Lung (tissue), 12 donors: ENCODE measurements around the gene CALB2. TPM values are rescaled to one million over a fixed set of nuclear protein-coding genes. Genes with fewer than 3 reads are reported as not detected.

Source experiments
- ATAC-seq: fragments of 200-7000 bp; cut with Tn5 transposase; one replicate; pipeline ENCODE4 v1.9.1; 2020; ENCODE audit warnings: moderate number of reproducible peaks; ENCODE audit not compliant: insufficient read depth, low FRiP score
- DNase-seq, 3 donors: peaks; one replicate each; pipeline ENCODE4 v3.0.0-alpha.2; 2013 to 2017
- H3K27ac ChIP-seq, 2 donors: one replicate each; pipeline ENCODE4 v1.5.1; 2013; ENCODE audit warnings: mild to moderate bottlenecking in 2 of 2, moderate library complexity in 2 of 2, control low read depth in 1 of 2, inconsistent platforms in 1 of 2, low read depth in 1 of 2, low read length in 1 of 2
- H3K27me3 ChIP-seq, 3 donors: one replicate each; pipeline ENCODE4 v1.5.1; 2013; ENCODE audit warnings: low read length in 2 of 3; ENCODE audit not compliant: control insufficient read depth in 3 of 3, insufficient read depth in 3 of 3
- H3K36me3 ChIP-seq, 4 donors: one replicate each; pipeline ENCODE4 v1.5.1; 2013; ENCODE audit warnings: low read length in 4 of 4, mild to moderate bottlenecking in 1 of 4, moderate library complexity in 1 of 4; ENCODE audit not compliant: control insufficient read depth in 4 of 4, insufficient read depth in 4 of 4
- H3K4me1 ChIP-seq, 5 donors: one replicate each; pipeline ENCODE4 v1.5.1; 2013; ENCODE audit warnings: low read length in 5 of 5, mild to moderate bottlenecking in 2 of 5, moderate library complexity in 1 of 5; ENCODE audit not compliant: control insufficient read depth in 5 of 5, insufficient read depth in 5 of 5
- H3K4me3 ChIP-seq: one replicate; pipeline ENCODE4 v1.5.1; 2013; ENCODE audit warnings: mild to moderate bottlenecking, control low read depth, moderate library complexity
- H3K9ac ChIP-seq, 2 donors: one replicate each; pipeline ENCODE4 v1.5.1; 2013; ENCODE audit warnings: low read length in 2 of 2, control low read depth in 1 of 2; ENCODE audit not compliant: insufficient read depth in 1 of 2
- H3K9me3 ChIP-seq, 4 donors: one replicate each; pipeline ENCODE4 v1.5.1; 2013; ENCODE audit warnings: low read length in 3 of 4, mild to moderate bottlenecking in 1 of 4, moderate library complexity in 1 of 4; ENCODE audit not compliant: control insufficient read depth in 4 of 4, insufficient read depth in 3 of 4
- CTCF ChIP-seq: IDR thresholded peaks from 2 replicates; pipeline ENCODE4 v1.5.1; 2012; ENCODE audit warnings: mild to moderate bottlenecking; ENCODE audit errors: control extremely low read depth, extremely low read depth
- WGBS, 2 donors: extraction: QIAGEN DNeasy Blood & Tissue Kit; methylation state at CpG; one replicate each; pipeline ENCODE4 v1.1.7; 2013; 5-methylcytosine and 5-hydroxymethylcytosine counted together
- polyA plus RNA-seq, 2 donors: library from polyadenylated mRNA; stranded (reverse); fragments of 200-250 nt; gene quantifications; one replicate each; pipeline ENCODE4 v1.2.1, GENCODE V29; 2013
- total RNA-seq, 2 donors: library from RNA; depleted of rRNA in 1 of 2; stranded (reverse); fragments of >200 nt in 1 of 2; gene quantifications; one replicate each; pipeline ENCODE4 v1.2.1, GENCODE V29; 2014 to 2021
- donor health status: control.
- donor health status: control.
- donor health status: Bipolar disorder and iron deficiency.
- donor health status: healthy.
- donor health status: DM: yes; HTN: yes; CAD: no.

CALB2 gene
- total and polyA plus RNA-seq, 4 donors: 0.02 to 11.7 (median 1.2) TPM

- peaks cover 0 to 30% (median 8%) of the 10 kb centered on the region in 3 donors for H3K27me3 ChIP-seq
- TF ChIP-seq CTCF: no peak
- no peak for DNase-seq
- H3K9ac ChIP-seq: no peak overlapping the region
- no peak overlapping the region for H3K27ac ChIP-seq
- ATAC-seq: no peak
- H3K4me1 ChIP-seq: no peaks in the 10 kb centered on the region
- H3K36me3 ChIP-seq: no peaks in the 10 kb centered on the region
- no peak overlapping the region for H3K4me3 ChIP-seq
- H3K9me3 ChIP-seq: peaks cover 0 to 5% (median 0%) of the 10 kb centered on the region in 4 donors
Observed at GRCh38 chr16:71428385-71428784, 69.9 kb downstream of the CALB2 start.

GRCh38 chr16:71428883-71429282 is 70.4 kb downstream of the CALB2 start:
- WGBS, 2 donors: 86 to 91% methylated on average over 2 of the region's 2 CpGs
- DNase-seq (no peak), ATAC-seq (no peak)
- no peak overlapping the region for H3K27ac ChIP-seq
- no peaks in the 10 kb centered on the region for H3K4me1 ChIP-seq
- H3K4me3 ChIP-seq: no peak overlapping the region
- H3K36me3 ChIP-seq: no peaks in the 10 kb centered on the region
- TF ChIP-seq CTCF: no peak
- peaks cover 0 to 30% (median 8%) of the 10 kb centered on the region in 3 donors for H3K27me3 ChIP-seq
- peaks cover 0 to 5% (median 0%) of the 10 kb centered on the region in 4 donors for H3K9me3 ChIP-seq
- no peak overlapping the region for H3K9ac ChIP-seq

GRCh38 chr16:71429581-71429980 is 71.1 kb downstream of the CALB2 start:
- no peak for TF ChIP-seq CTCF
- peaks cover 0 to 27% (median 8%) of the 10 kb centered on the region in 3 donors for H3K27me3 ChIP-seq
- ATAC-seq (no peak), DNase-seq (no peak)
- H3K9me3 ChIP-seq: peaks cover 0 to 5% (median 0%) of the 10 kb centered on the region in 4 donors
- H3K9ac ChIP-seq: no peak overlapping the region
- 79 to 83% methylated on average over 3 of the region's 3 CpGs for WGBS, 2 donors
- H3K4me3 ChIP-seq: no peak overlapping the region
- no peaks in the 10 kb centered on the region for H3K4me1 ChIP-seq
- no peaks in the 10 kb centered on the region for H3K36me3 ChIP-seq
- H3K27ac ChIP-seq: no peak overlapping the region

GRCh38 chr16:71430744-71431143 is 72.2 kb downstream of the CALB2 start:
- Histone ChIP-seq H3K9ac (no peak overlapping the region), H3K27ac (no peak overlapping the region), H3K4me1 (no peaks in the 10 kb centered on the region), H3K36me3 (no peaks in the 10 kb centered on the region), H3K27me3 (peaks cover 0 to 17% (median 8%) of the 10 kb centered on the region in 3 donors), H3K9me3 (peaks cover 0 to 5% (median 0%) of the 10 kb centered on the region in 4 donors), H3K4me3 (no peak overlapping the region)
- 73 to 81% methylated on average over 6 of the region's 6 CpGs for WGBS, 2 donors
- TF ChIP-seq CTCF: no peak
- DNase-seq: no peak
- ATAC-seq: no peak
